ENCODE measurements around the gene AEBP1.

The AEBP1 gene

DNA sequence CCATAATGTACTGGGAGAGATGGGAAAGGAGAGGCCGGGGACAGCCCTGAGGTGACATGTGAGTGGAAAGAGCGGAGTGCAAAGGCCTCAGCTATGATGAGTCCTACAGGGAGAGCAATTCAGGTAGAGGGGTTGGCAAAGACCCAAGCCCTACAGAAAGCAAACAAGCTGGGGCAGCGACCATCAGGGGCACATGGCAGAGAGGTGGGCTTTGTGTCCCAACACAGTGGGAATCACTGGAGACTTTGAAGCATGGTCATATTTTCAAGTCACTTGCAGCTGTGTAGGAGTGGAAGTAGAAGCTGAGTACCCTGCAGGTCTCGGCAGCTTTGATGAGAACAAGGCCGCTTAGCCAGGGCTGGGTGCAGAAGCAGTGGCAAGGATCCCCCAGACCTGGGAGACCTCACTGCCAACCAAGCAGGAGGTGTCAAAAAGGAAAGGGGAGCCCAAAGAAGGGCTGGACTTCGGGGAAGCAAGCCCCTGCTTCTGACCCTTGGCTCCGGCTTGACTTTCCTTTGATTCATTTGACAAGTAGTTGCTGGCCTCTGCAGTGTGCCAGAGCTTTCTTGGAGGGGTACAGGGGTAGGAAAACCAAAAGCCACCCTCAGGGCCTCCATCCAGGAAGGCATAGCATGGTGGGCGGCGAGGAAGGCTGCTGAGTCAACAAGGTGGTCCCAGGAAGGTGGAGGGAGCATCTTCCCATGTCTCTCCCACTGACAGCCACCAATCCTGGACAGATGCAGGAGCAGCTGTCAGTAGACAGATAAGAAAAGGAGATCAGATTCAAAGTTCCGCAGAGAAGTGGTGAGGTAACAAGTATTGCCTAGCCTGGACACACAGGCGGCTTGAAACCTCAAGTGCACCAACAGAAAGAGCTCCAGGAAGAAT, 36.8 kb upstream of the AEBP1 start:
- DNase-seq, result no peak

DNA sequence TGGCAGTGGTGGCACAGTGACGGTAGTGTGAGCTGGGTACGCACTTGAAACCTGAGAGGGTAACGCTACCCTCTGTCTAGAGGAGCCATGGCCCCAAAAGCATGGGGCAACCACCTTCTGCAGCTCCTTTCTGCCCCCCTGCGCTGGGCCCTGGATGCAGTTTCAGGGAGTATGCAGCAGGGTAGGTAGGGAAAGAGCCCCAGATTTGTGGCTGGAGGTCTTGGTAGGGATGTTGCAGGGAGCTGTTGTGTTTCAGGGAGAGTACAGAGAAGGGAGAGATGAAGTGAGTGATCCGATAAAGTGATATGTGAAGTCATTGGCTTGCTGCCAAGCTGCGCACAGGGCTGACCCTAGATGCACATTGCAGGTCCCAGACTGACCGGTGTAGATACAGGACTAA, 36.1 kb upstream of the AEBP1 start:
- no peak for DNase-seq

GRCh38 chr7:44071726-44072363, 32.3 kb upstream of the AEBP1 start:
- no peak for DNase-seq

DNA sequence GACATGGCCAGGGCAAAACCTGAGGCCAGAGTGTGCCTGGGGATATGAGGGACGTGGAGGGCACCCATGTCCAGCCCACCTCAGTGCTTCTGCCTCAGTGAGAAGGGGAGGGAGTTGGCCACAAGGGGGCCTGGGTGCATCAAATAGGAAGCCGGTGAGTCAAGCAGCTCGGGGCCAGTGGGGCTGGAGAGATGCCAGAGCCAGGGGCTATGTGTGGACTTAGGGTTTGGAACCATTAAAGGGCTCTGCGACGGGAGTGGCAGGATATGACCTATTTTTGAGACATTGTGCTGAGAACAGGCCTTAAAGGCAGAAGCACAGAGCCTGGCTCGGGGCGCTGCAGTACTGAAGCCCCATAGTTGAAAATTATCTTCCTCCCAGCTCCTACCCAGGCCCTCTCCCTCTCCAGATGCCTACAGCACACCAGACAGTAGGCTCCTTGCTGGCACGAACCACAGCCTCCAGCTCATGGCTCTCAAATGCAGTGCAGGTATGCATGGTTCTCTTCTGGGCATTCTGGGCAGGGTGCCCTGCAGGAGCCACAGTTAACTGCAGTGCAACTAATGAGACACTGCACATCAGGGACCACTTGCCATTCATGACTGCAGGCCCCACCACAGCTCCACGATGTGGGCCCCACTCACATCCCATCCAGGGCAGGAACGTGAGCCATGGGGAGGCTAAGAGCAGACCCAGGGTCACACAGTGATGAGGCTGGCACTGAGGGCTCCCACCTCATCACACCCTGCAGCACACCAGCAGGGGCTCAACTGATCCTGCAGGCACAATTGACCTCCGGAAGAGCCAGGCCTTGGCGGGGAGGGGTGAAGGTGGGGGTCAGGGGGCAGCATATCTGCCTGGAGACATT, 31.5 kb upstream of the AEBP1 start:
- peak; percentile 83 for DNase-seq

GRCh38 chr7:44073664-44074348, 30.3 kb upstream of the AEBP1 start:
- DNase-seq, result no peak

DNA sequence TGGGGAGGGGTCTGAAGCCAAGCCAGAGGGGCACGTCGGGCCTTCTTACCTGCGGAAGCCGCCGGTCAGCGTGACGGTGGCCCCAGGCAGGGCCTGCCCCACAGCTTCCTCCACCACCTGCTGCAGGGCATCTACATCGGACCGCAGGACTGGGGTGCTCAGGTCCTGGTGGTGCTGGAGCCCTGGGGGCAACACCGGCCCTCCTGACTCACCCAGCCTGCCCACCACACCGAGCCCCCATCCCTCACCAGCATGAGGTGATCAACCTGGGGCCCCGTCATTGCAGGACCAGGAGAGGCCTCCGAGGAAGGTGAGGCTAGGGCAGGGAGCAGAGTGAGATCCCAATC, 29.8 kb upstream of the AEBP1 start:
- DNase-seq, result no peak

DNA sequence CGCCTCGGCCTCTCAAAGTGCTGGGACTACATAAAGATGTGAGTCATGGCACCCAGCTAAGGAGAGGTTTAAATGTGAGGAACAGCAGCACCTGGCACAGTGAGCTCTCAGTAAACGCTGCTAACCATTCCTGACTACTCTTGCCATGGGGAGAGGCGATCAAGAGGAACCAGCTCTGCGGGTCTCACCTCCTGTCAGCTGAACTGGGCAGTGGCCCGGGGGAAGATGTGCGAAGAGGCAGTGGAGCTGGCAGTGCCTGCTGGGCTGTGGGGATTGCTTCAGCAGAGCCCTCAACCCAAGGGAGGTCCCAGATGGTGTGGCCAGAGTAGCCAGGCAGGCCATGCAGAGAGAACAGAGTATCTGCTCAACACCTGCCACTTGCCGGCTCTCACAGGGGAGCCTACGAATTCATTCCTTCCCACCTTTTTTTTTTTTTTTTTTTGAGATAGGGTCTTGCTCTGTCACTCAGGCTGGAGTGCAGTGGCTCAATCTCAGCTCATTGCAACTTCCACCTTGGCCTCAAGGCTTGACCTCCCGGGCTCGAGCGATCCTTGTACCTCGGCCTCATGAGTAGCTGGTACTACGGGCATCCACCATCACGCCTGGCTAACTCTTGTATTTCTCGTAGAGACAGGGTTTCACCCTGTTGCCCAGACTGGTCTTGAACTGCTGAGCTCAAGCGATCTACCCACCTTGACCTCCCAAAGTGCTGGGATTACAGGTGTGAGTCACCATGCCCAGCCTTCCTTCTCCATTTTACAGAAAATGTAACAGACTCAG, 28.7 kb upstream of the AEBP1 start:
- DNase-seq, result no peak

DNA sequence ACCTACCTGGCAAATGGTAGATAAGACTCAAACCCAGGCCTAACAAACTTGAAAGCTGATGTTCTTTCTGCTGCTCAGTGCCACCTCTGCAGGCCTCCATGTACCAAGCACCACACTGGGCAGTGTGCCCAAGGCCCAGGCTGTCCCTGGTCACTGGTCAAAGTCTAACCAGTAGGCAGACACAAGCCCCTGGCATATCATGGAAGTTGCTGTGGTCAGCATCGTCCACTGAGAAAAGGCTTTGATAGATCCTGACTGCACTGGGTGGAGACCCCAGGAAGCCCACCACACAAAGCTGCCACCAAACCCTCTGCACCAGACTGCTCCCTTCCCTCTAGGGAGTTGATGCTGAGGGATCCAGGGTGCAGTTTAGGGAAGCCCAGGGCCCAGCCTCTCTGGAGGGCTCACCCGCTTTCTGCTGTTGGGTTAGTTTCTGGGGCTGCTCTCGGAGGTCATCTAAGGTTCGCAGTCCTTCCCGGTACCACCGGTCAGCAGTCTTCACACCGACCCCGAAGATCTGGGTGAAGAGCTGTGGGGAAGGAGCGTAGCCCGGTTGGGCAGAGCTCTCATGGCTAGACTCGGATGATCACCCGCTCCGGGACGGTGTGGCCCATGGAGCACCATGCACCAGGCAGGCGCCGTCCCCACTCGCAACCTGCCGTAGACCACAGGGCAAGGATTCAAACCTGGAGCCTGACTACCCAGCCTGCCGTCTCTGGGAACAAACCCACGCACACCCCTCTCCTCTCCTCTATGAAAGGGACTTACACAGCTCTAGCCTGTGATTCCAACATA, 27.8 kb upstream of the AEBP1 start:
- DNase-seq, result no peak

- no peak for DNase-seq
These were observed 27.1 kb upstream of the AEBP1 start for GRCh38 chr7:44077061-44077460.

- DNase-seq, result no peak
These were observed 26.5 kb upstream of the AEBP1 start for GRCh38 chr7:44077681-44078091.

GRCh38 chr7:44078521-44078920, 25.6 kb upstream of the AEBP1 start:
- DNase-seq, result no peak

GRCh38 chr7:44079331-44080021, 24.7 kb upstream of the AEBP1 start:
- no peak for DNase-seq

- no peak for DNase-seq
These were observed 24.0 kb upstream of the AEBP1 start for GRCh38 chr7:44080118-44080517.

DNA sequence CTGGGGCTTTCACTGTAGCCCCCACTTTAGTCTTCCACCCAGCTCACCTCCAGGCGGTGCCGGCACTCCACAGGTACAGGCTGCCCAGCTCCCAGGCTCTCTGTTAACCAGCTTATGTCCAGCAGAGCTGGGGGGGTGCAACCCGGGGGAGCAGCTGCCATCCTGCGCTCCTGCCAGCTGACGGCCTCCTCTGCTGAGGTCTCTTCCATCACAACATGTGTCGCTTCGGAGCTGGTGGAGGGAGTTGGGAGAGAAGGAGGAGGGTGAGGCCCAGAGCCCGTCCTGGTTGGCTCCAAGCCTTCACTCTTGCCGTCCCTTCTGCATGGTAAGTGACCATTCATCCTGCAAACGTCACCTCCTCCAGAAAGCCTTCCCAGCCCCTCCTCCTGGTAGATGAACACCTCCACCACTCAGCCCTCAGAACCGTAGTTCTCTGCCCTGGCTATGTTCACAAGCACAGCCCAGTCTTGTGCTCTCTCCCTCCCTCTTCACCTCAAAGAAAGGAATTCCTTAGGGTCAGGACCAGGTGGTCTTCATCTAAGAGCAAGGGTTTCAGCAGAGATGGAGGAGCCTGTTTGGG, 23.4 kb upstream of the AEBP1 start:
- DNase-seq, result no peak

- DNase-seq, result no peak
These were observed 22.8 kb upstream of the AEBP1 start for GRCh38 chr7:44081266-44081748.

GRCh38 chr7:44082541-44083207, 21.5 kb upstream of the AEBP1 start:
- DNase-seq, result peak; percentile 99

DNA sequence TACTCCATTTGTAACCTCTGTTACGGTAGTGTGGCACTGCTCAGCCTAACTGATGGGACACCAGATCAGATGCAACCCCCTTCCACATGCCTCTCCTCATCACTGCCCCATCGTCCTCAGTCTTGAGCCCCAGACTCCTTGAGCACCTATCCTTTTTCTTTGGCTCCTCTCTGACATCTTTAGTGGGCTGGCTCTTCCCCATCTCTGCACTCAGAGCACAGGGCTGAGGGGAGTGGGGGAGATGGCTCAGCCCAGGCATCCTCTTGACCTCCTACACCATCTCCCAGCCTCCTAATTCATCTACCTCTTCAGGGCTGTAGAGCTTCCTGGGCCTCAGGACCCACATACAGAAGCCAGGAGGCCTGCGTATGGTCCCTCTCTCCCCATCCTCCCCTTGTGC, 20.3 kb upstream of the AEBP1 start:
- no peak for DNase-seq

DNA sequence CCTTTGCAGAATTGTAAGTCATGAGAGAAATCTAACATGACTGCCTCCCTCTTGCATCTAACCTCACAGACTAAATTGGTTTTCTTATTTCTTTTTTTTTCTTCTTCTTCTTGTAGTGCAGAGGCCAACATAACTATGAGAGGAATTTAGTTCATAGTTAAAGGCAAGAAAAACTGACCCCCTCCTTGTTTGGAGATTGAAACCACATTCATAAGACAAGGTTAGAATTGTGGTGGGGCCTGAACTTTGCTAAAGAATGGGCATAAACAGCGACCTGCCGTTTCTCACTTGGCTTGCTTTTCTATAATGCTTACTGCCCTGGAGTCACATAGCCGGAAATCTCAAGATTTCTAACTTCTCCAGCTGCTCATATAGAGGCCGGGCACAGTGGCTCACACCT, 19.4 kb upstream of the AEBP1 start:
- peak; percentile 33 for DNase-seq

DNA sequence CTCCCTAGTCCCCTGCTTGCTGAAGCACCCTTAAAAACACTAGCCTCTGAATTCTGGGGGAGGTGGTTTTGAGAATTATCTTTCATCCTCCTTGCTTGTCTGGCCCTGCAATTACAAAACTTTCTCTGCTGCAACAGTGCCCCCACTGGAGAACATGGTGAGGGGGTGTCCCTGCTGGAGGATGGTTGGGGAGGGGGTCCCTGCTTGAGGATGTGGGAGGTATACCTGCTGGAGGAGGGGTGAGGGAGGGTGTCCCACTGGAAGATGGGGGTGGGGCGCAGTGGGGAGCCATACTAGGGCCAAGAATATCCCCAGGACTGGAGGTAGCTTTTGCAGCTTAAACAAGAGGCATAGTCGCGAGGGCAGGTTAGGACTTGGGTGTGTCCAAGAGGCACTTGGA, 18.6 kb upstream of the AEBP1 start:
- no peak for DNase-seq

DNA sequence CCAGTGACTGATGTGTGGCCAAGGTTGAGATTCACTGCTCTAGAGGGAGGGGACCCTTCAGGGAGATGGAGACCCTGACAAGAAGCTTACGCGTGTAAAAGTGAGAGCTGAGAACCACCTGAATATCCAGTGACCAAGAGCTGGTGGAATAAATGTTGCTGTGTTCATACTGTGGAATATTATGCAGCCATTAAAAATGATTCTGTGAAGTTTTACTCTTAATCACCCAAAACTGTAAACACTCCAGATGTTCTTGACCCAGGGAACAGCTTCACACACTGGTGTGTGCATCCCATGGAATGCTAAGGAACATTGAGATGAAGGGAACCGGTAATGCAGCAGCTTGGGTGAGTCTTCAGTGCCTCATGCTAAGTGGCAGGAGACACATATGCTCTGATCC, 17.5 kb upstream of the AEBP1 start:
- no peak for DNase-seq

All from fibroblast of skin of right quadriceps (primary cell).